Daoy (cell line): ENCODE data around the gene ELOVL3. TPM values are rescaled to one million over a fixed set of nuclear protein-coding genes. Genes with fewer than 3 reads are reported as not detected.
"Not testable (repeated sequence)": the region's sequence is repeated elsewhere in the genome, so short reads cannot be mapped to it uniquely, and the experiment has no call there.

Source experiments
- DNase-seq: peaks from one replicate; pipeline ENCODE4 v3.0.0-alpha.2; 2015; ENCODE audit warnings: low read depth
- total RNA-seq: library from RNA; depleted of rRNA; stranded (reverse); fragments of >200 nt; shearing (Covaris generic); gene quantifications from 2 replicates; pipeline ENCODE4 v1.2.3, GENCODE V29; 2014; rRNA removed

The ELOVL3 gene, protein sequence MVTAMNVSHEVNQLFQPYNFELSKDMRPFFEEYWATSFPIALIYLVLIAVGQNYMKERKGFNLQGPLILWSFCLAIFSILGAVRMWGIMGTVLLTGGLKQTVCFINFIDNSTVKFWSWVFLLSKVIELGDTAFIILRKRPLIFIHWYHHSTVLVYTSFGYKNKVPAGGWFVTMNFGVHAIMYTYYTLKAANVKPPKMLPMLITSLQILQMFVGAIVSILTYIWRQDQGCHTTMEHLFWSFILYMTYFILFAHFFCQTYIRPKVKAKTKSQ
- total RNA-seq: 0.06 TPM in 1 of 2 replicates, not detected in the other

DNA sequence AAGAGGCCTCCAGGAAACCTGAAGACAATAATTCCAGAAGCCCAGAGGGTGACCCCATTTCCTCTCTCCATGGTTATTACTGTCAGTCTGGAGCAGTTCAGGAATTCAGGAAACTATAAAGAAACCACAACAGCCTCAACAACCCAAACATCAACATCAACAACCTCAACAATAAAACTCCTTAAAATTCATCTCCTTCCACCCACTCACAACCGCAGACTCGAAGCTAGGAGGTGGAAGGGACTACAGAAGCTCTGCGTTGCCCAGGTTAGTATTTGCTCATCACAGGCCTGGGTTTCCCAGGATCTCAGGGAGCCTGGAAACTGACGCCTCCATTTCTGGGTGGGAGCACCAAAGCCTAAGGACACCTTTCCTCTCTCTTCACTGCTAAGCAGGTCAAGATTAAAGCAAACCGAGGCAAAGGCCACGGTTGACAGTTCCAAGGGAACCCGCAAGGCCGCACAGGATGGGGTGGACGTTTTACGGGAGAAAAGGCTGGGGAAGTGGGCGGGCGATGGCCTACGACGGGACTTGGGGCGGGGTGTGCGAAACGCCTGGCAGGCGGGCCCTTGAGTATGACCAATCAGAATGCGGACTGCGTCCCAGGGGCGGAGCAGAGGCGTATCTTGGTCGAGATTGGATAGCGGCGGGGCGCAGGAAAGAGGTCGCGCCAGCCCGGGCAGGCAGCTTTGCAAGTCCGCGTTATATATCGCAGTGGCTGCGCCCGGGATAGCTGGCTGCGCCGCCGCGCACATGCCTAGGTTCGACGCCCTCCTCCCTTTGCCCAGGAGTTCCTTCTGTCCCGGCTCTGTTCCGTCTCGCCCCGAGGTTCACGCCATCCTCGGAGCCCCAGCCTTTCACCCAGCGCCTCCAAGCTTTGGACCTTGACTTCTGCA, at the start of gene ELOVL3:
Gene ELOVL3 (plus strand): TSS at position 654 of the 896 bp plus-strand sequence. CDS start 250 bp downstream, outside the sequence.
- peak; percentile 93 for DNase-seq

DNA sequence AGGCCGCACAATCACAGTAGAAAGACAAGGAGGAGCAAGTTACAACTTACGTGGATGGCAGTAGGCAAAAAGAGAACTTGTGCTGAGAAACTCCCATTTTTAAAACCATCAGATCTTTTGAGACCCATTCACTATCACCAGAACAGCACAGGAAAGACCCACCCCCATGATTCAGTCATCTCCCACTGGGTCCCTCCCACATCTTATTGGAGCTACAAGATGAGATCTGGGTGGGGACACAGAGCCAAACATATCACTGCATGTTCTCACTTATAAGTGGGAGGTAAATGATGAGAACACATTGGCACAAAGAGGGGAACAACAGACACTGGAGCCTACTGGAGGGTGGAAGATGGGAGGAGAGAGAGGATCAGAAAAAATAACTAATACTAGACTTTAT, 41.5 kb upstream of the ELOVL3 start:
- DNase-seq: no peak

DNA sequence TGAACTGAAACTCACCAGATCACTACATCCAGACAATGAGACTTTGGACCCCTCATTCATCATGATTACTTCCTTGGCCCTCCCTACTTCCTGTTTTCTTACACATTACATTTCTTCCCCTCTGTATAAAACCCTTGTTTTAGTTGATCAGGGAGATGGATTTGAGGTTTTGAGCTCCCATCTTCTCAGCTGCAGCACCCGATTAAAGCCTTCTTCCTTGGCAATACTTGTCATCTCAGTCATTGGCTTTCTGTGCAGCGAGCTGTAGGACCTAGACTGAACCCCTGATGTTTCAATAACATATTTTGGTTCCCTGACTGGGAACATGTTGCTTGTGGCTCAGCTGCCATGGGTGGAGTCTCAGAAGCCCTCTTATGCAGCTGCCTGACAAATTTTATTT, 40.8 kb upstream of the ELOVL3 start:
- DNase-seq: no peak

DNA sequence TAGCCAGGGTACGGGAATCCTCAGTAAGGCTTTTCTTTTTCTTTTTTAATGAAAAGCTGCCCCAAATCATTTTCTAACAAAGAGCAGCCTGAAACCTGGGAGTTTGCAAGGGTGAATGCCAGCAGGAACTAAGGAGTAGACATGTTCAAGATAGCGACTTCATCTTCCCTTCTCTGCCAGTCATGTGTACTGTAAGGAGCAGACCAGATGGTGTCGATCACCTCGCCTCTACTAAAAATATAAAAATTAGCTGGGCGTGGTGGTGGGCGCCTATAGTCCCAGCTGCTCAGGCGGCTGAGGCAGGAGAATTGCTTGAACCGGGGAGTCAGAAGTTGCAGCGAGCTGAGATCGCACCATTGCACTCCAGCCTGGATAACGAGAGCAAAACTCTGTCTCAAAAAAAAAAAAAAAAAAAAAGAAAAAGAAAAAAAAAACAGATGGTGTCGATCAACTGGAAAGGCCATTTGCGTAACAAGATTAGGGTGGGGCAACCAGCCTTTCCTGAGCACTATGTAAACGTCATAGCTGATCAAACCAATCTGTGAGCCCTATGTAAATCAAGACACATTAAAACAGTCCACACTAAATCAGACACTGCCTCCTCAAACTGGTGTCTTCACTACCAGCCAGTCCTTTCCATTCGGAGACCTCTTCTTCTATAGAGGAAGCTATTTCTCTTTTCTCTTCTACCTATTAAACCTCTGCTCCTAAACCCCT, 40.1 kb upstream of the ELOVL3 start:
- DNase-seq: no peak

DNA sequence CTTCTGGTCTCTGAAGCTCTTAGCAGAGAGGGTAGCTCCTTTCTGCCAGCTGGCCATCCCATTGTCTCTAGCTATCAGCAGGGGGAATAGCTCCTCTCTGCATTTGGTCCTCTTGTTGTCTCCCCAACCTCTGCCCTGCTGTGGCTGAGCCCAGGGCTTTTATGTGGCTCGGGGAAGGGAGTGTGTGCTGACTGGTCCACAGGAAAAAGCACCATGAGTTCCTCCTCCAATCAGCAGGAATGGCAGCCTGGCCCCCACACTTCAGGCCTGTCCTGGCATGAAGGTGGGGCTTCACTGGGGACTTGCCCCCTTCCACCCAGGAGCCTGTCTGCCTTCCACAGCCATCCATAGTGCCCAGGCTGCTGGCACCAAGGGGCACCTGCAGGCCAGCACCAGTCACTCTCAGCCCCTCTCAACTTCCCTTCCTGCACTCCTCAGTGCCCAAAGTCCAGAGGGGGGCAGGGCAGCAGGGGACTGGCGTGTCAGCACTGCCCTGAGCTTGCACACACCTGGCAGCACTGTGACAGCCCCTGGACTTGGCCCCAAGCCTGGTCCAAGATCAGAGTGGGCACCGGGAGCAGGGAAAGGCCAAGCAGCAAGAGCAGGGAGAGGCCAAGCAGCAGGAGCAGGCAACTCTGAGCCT, 37.7 kb upstream of the ELOVL3 start:
- DNase-seq: no peak

DNA sequence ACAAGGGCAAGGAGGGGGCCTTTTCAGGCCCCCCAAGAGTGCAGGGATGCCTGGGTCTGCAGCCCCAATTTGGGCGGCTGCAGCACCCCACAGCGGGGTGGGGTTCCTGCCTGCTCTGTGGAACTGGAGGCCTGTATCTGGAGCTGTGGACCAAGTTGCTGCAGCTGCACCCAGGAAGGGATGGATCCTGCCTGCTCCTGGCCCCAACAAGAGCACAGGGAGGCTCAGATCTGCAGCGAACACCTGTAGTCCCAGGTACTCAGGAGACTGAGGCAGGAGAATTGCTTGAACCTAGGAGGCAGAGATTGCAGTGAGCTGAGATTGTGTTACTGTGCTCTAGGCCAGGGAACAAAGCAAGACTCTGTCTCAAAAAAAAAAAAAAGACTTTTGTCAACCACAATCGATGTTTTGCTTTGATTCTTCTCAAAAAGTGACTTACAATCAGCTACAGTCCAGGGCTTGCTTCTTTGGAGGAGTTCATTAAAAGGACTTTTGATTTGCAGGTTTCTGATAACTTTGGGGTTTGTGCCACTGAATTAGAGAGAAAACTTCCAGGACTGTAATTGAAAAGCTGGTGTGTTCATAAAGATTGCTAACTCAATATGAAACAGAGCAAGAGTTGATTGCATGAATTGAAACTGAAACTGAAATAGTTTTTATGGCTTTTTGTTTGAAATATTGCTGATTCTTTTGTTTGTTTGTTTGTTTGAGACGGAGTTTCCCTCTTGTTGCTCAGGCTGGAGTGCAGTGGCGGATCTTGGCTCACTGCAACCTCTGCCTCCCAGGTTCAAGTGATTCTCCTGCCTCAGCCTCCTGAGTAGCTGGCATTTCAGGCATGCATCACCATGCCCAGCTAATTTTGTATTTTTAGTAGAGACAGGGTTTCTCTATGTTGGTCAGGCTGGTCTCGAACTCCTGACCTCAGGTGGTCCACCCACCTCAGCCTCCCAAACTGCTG, 36.9 kb upstream of the ELOVL3 start:
- not testable (repeated sequence) for DNase-seq

DNA sequence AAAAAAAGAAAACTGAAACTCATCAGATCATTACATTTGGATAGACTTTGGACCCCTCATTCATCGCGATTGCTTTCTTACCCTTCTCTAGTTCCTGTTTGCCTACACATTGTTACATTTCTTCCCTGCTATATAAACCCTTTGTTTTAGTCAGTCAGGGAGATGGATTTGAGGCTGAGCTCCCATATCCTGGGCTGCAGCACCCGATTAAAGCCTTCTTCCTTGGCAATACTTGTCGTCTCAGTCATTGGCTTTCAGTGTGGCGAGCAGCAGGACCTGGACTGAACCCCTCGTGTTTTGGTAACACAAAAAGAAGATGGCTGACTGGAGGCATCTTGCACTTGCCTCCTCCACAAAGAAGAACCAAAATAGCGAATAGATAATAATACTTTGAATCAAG, 34.1 kb upstream of the ELOVL3 start:
- no peak for DNase-seq

DNA sequence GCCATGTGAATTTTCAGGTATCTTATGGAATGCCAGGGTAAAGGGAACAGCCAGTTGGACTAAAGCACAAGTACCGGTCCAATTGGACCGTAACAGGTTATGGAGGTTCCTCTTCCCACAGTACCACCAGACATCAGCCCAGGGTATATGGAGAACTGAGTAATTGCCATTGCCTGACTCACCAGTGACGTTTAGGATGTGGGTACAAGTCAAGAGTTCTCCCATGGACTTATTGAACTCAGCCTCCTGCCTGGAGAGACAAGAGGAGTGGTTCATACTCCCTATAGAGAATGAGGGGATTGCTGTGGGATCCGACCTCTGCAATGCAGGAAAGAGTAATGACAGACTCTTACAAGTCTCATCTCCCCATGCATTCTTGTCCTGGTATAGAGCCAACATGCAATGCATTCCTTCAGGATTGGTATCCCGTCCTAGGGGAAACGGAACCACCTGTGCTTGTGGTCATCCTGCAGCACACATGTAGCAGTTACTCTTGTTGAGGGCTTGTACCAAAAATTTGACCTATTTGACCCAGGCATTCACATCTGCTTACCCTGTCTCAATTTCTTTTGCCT, 30.7 kb upstream of the ELOVL3 start:
- DNase-seq: peak; percentile 28

DNA sequence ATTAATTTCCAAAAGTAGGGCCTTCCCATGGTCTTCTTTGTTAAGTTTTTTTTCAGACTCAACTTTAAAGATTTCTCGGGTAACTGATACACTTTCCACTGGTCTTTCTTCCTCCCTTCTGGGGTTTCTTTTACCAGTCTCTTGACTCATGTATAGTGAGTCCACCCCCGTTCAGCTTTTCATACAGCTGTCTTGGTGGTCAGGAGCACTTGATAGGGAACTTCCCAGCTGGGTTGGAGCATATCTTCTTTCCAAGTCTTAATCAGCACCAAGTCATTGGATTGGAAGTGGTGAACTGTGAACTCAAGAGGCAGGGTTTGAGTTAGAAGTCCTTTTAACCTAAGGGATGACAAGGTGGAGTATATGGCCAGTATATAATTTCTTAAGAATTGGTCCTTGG, 29.2 kb upstream of the ELOVL3 start:
- peak; percentile 10 for DNase-seq

DNA sequence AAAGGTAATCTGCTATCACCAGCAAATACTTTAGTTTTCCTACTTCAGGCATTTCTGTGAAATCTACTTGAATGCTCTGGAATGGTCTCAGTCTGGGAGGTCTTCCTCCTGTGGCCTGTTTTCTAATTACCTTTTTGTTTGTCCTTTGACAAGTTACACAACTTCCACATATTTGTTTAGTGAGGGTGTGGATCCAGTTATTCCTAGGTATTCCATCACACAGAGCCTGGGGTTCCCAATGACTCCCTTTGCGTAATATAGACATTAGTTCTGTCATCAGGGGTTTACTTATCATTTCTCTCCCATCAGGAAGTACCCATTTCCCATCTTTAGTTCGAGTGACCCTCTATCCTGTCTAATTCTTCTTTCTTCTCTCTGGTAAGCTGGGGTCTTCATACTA, 28.1 kb upstream of the ELOVL3 start:
- no peak for DNase-seq

DNA sequence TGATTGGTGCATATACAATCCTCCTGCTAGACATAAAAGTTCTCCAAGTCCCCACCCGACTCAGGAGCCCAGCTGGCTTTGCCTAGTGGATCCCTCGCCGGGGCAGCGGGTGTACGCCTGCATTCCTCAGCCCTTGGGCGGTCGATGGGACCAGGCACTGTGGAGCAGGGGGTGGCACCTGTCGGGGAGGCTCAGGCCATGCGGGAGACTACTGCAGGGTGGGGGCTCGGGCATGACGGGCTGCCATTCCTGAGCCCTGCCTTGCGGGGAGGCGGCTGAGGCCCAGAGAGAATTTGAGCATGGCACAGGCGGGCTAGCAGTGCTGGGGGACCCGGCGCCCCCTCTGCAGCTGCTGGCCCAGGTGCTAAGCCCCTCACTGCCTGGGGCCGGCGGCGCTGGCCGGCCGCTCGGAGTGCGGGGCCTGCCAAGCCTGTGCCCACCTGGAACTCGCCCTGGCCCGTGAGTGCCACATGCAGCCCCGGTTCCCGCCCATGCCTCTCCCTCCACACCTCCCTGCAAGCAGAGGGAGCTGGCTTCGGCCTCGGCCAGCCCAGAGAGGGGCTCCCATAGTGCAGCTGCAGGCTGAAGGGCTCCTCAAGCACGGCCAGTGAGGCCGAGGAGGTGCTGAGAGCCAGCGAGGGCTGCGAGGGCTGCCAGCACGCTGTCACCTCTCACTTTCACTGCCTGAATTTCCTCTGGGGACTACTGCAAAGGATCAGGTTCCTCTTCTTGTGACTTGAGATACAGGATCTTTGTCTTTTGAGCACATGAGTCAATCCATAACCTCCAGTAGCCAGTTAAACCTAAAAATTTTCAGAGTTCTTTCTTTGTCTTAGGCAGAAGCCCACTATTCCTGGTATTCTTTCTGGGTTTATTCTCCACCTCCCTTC, 25.1 kb upstream of the ELOVL3 start:
- no peak for DNase-seq

DNA sequence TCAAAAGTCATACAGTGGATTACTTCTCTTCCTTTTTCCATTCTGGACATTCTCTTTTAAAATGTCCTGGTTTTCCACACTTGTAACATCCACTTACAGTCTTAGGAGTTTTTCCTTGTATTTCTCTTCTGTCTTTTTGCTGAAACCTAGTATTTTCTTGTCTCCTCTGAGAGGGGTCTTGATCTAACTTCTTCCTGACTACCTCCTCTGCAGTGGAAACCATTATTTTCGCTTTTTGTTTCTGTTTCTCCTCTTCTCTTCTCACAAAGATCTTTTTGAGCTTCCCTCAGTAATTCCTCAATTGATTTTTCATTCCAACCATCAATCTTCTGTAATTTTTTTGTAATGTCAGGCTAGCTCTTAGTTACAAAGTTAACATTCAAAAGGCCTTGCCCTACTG, 23.7 kb upstream of the ELOVL3 start:
- DNase-seq: no peak

DNA sequence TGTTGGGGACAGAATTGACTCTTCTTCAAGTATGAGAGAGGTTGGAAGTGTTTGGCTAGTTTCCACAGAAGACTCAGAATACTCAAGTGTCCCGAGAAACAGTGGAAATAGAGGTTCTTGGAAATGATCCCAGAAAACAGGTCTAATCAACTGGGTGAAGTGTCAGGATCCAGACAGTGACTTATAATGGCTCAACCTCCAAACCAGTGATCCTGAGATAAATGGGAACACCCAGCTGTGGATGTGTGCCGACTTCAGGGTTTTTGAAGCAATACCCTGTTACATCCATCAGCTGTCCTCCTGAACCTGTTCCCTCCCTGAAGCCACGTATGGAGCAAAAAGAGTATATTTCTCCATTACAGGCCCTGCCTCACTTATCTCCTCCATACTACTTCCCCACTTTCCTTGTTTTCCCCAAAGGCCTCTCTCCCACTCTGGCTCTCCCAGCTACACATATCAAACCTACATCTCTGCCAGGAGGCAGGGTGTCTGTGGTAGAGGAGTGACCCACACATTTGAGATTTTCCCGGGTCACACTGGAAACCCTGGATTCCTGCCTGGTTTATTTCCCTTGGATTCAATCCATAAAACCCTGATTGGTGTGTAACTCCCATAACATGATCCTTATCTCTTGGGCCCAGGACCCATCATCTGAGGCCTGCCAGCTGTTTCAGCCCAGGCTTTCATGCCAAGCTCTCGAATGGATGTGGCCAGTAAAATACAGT, 17.6 kb upstream of the ELOVL3 start:
- DNase-seq: peak; percentile 44

DNA sequence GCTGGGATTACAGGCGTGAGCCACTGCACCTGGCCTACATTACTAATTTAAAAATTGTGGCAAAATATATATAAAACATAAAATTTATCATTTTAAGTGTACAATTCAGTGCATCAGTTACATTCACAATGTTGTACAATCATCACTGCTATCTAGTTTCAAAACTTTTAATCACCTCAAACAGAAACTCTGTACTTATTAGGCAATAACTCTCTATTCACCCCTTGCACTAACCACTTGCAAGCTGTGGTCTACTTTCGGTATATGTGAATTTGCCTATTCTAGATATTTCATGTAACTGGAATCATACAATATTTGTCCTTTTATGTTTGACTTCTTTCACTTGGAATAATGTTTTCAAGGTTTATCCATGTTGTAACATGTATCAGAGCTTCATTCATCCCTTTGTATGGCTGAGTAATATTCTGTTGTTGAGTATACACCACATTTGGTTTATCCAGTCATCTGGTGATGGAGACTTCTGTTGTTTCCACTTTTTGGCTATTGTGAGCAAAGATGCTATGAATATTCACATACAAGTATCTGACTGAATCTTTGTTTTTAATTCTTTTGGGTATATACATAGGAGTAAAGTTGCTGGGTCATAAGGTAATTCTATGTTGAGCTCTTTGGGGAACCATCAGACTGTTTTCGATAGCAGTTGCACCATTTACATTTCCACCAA, 14.3 kb upstream of the ELOVL3 start:
- DNase-seq: no peak

DNA sequence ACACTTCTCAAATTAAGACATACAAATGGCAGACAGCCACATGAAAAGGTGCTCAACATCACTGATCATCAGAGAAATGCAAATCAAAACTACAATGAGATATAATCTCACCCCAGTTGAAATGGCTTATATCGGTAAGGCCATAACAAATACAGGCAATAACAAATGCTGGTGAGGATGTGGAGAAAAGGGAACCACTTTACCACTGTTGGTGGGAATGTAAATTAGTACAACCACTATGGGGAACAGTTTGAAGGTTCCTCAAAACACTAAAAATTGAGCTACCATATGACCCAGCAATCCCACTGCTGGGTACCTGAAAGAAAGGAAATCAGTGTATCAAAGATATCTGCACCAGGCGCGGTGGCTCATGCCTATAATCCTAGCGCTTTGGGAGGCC, 12.5 kb upstream of the ELOVL3 start:
- not testable (repeated sequence) for DNase-seq

DNA sequence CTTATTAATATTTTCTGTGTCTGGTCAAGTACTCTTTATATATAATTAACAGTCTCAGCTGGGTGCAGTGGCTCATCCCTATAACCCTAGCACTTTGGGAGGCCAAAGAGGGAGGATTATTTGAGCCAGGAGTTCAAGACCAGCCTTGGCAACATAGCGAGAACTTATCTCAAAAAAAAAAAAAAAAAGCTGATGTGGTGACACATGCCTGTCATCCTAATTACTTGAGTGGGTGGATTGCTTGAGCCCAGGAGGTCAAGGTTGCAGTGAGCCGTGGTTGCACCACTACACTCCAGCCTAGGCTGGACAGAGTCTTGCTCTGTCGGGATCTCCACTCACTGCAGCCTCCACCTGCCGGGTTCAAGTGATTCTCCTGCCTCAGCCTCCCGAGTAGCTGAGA, 6.7 kb upstream of the ELOVL3 start:
- no peak for DNase-seq

DNA sequence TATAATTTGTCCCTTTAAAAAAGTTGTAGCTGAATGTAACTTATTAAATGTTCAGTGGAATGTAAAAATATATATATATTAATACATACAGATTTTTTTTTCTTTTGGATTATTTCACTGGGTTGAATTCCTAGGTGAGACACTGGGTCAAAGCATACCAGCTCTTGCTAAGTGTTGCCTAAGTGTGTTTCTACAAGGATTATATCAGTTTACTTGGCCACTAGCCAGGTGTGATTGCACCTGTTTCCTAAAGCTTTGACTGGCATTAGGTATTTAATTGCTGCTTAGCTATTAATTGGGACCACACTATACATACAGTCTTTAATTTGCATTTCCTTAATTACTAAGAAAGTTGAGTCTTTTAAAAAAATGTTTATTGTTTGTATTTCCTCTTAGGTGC, 5.5 kb upstream of the ELOVL3 start:
- no peak for DNase-seq

DNA sequence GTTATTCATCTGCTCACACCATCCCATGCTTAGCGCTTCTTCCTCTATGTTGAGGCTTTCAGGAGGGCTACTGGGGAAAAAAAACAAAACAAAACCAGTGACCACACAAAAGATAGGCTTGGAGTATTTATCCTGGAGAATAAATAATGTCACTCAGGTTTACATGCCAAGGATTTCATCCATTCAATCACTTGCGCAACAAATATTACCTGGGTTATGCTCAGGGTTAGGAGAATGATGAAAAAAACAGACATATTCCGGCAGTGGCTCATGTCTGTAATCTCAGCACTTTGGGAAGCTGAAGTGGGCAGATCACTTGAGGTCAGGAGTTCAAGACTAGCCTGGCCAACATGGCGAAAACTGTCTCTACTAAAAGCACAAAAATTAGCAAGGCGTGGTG, 3.3 kb upstream of the ELOVL3 start:
- no peak for DNase-seq
